Measurements from ENCODE around the gene FCHSD2. TPM values are rescaled to one million over a fixed set of nuclear protein-coding genes. Genes with fewer than 3 reads are reported as not detected.
"Not testable (repeated sequence)": the region's sequence is repeated elsewhere in the genome, so short reads cannot be mapped to it uniquely, and the experiment has no call there.

FCHSD2 gene
- total RNA-seq, 1 experiment from 2014 or later: 4.6 TPM

GRCh38 chr11:72984453-72985077, 157.6 kb downstream of the FCHSD2 start:
- no peak overlapping the region for H3K4me3 ChIP-seq (ENCODE audit: insufficient read depth, low read depth, low read length)
- H3K27me3 ChIP-seq (ENCODE audit: control insufficient read depth, insufficient read depth, low read length): no peaks in the 10 kb centered on the region
- no peak for DNase-seq
- H3K36me3 ChIP-seq (replicated peaks; ENCODE audit: control insufficient read depth, insufficient read depth, low read length): no peaks in the 10 kb centered on the region

DNA sequence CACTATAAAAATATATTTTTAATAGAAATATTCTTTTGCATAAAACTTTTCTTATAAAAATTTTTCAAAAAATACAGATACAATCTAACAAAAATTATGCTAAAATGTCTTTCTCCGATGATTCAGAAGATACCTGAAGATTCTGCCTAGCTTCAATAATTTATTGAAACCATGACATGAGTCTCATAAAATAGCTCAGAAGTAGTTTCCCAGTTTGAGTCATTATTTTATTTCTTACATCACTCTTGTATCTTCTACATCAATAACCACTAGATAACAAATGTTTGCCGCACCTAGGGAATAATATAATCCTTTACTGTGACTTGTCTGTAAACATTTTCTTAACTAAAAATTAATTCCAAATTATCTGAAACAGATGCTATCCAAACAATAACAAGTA, 158.6 kb downstream of the FCHSD2 start:
- DNase-seq: no peak
- Histone ChIP-seq H3K4me3 (ENCODE audit: insufficient read depth, low read depth, low read length) (no peak overlapping the region), H3K27me3 (ENCODE audit: control insufficient read depth, insufficient read depth, low read length) (no peaks in the 10 kb centered on the region), H3K36me3 (replicated peaks; ENCODE audit: control insufficient read depth, insufficient read depth, low read length) (no peaks in the 10 kb centered on the region)

DNA sequence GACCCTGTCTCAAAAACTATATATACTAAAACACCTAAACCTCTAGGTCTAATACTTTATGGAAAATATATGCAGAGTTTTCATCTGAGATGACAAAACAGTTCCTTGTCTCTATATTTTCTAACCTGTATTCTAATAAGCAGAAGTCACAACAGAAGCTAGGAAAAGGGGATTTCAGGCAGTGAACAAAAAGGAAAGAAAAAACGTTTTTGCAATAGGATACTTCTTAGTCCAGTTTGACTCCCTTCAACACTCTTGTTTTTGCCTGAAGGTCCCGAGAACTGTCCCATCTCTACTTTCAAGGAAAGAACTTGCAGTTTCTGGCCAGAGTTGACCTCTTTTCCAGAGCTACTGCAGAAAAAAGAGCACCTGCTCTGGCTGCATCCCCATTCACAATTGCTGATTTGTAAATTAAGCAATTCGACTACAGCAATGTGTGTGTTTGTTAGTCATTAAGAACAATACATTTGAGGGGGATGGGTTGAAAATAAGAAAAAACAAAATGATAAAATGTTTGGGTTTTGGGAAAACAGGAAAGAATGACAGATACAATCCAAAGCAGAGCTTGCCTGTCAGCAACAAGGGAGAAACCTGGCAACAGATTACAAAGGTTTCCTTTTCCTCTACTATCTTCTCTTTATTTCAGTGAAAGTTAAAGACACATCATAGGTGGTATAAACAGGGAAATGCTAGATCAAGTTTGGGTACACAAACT, 160.0 kb downstream of the FCHSD2 start:
- Histone ChIP-seq H3K36me3 (replicated peaks; ENCODE audit: control insufficient read depth, insufficient read depth, low read length) (no peaks in the 10 kb centered on the region), H3K4me3 (ENCODE audit: insufficient read depth, low read depth, low read length) (no peak overlapping the region), H3K27me3 (ENCODE audit: control insufficient read depth, insufficient read depth, low read length) (no peaks in the 10 kb centered on the region)
- no peak for DNase-seq

DNA sequence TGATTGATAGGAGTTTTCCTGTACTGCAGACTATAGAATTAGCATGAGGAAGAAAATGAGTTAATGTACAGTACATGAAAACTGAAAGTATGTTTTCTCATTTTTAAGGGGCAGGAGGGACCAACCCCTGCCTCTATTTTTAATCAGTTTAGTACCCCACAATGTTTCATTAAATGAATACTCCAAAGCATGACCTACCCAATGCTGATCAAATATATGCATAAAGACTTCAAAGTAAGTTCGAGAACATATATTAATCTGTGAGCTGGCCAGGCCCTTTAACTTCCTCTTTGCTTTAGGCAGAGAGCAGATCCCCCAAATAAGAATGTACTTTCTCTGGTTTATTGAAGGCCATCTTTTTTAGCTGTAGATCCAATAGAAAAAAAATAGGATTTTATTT, 161.0 kb downstream of the FCHSD2 start:
- no peak overlapping the region for H3K4me3 ChIP-seq (ENCODE audit: insufficient read depth, low read depth, low read length)
- no peak for DNase-seq
- no peaks in the 10 kb centered on the region for H3K36me3 ChIP-seq (replicated peaks; ENCODE audit: control insufficient read depth, insufficient read depth, low read length)
- H3K27me3 ChIP-seq (ENCODE audit: control insufficient read depth, insufficient read depth, low read length): no peaks in the 10 kb centered on the region

- H3K4me3 ChIP-seq (ENCODE audit: insufficient read depth, low read depth, low read length); H3K36me3 ChIP-seq (replicated peaks; ENCODE audit: control insufficient read depth, insufficient read depth, low read length): not testable (repeated sequence)
Observed at GRCh38 chr11:72977782-72978181, 164.3 kb downstream of the FCHSD2 start.

GRCh38 chr11:72976522-72976892, 165.6 kb downstream of the FCHSD2 start:
- H3K4me3 ChIP-seq (ENCODE audit: insufficient read depth, low read depth, low read length); DNase-seq; H3K36me3 ChIP-seq (replicated peaks; ENCODE audit: control insufficient read depth, insufficient read depth, low read length); H3K27me3 ChIP-seq (ENCODE audit: control insufficient read depth, insufficient read depth, low read length): not testable (repeated sequence)

More at GRCh38 chr11:72977782-72978181, 164.3 kb downstream of the FCHSD2 start:
- not testable (repeated sequence) for H3K27me3 ChIP-seq (ENCODE audit: control insufficient read depth, insufficient read depth, low read length); DNase-seq

DNA sequence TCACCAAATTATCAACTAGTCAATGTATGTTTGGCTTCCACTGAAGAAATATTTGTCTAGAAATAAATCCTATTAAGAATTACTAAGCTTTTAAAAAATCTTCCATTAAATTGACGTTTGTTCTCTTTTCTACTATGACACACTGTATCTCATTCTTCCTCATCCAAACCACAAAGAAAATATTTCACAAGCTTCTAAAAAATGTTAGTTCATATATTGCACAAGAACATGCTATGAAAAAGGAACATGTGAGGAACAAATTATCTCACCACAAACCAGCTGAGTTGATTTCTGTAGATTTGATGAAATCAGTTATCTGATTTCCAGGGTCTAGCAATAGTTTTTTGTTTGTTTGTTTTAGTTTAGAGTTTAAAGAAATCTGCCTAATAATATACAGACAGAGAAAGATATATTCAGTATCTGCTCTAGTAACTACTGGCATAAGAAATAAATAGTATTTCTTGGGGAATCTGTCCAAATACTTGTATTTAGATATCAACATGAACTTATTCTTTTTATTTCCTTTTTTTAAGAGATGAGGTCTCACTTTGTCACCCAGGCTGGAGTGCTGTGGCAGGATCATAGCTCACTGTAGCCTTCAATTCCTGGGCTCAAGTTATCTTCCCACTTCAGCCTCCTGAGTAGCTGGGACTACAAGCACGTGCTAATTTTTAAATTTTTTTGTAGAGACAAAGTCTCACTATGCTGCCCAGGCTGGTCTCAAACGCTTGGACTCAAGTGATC, 166.2 kb downstream of the FCHSD2 start:
- no peaks in the 10 kb centered on the region for H3K36me3 ChIP-seq (replicated peaks; ENCODE audit: control insufficient read depth, insufficient read depth, low read length)
- H3K27me3 ChIP-seq (ENCODE audit: control insufficient read depth, insufficient read depth, low read length): no peaks in the 10 kb centered on the region
- DNase-seq: no peak
- H3K4me3 ChIP-seq (ENCODE audit: insufficient read depth, low read depth, low read length): no peak overlapping the region

GRCh38 chr11:72974487-72975205, 167.5 kb downstream of the FCHSD2 start:
- Histone ChIP-seq H3K27me3 (ENCODE audit: control insufficient read depth, insufficient read depth, low read length) (no peaks in the 10 kb centered on the region), H3K36me3 (replicated peaks; ENCODE audit: control insufficient read depth, insufficient read depth, low read length) (no peaks in the 10 kb centered on the region)
- no peak for DNase-seq

GRCh38 chr11:72972496-72973128, 169.5 kb downstream of the FCHSD2 start:
- Histone ChIP-seq H3K4me3 (ENCODE audit: insufficient read depth, low read depth, low read length) (no peak overlapping the region), H3K36me3 (replicated peaks; ENCODE audit: control insufficient read depth, insufficient read depth, low read length) (no peaks in the 10 kb centered on the region), H3K27me3 (ENCODE audit: control insufficient read depth, insufficient read depth, low read length) (no peaks in the 10 kb centered on the region)
- no peak for DNase-seq

More at GRCh38 chr11:72974487-72975205, 167.5 kb downstream of the FCHSD2 start:
- no peak overlapping the region for H3K4me3 ChIP-seq (ENCODE audit: insufficient read depth, low read depth, low read length)

GRCh38 chr11:72971192-72971967, 170.7 kb downstream of the FCHSD2 start:
- Histone ChIP-seq H3K4me3 (ENCODE audit: insufficient read depth, low read depth, low read length) (no peak overlapping the region), H3K27me3 (ENCODE audit: control insufficient read depth, insufficient read depth, low read length) (no peaks in the 10 kb centered on the region), H3K36me3 (replicated peaks; ENCODE audit: control insufficient read depth, insufficient read depth, low read length) (no peaks in the 10 kb centered on the region)
- no peak for DNase-seq

- Histone ChIP-seq H3K4me3 (ENCODE audit: insufficient read depth, low read depth, low read length) (no peak overlapping the region), H3K36me3 (replicated peaks; ENCODE audit: control insufficient read depth, insufficient read depth, low read length) (no peaks in the 10 kb centered on the region), H3K27me3 (ENCODE audit: control insufficient read depth, insufficient read depth, low read length) (no peaks in the 10 kb centered on the region)
- no peak for DNase-seq
Observed at GRCh38 chr11:72970557-72971118, 171.5 kb downstream of the FCHSD2 start.

GRCh38 chr11:72969894-72970335, 172.2 kb downstream of the FCHSD2 start:
- no peaks in the 10 kb centered on the region for H3K27me3 ChIP-seq (ENCODE audit: control insufficient read depth, insufficient read depth, low read length)
- no peaks in the 10 kb centered on the region for H3K36me3 ChIP-seq (replicated peaks; ENCODE audit: control insufficient read depth, insufficient read depth, low read length)
- H3K4me3 ChIP-seq (ENCODE audit: insufficient read depth, low read depth, low read length): no peak overlapping the region
- no peak for DNase-seq

DNA sequence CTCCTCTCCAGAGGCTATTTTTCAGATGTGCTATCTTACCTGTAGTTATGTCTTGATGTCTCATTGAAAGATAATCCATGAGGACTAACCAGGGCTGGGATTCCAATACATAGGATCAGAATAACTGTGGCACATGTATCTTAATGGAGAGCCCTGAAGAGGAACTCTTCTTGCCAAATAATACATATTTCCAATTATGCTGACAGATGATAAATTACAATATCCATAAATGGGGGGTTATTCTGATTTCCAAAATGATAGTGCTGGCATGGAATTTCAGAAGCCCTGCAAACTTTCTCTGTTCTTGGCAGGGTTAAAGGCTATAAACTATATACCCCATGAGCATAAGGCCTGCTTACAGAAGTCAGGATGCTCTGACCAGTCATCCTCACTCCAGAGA, 173.7 kb downstream of the FCHSD2 start:
- Histone ChIP-seq H3K4me3 (ENCODE audit: insufficient read depth, low read depth, low read length) (no peak overlapping the region), H3K27me3 (ENCODE audit: control insufficient read depth, insufficient read depth, low read length) (no peaks in the 10 kb centered on the region), H3K36me3 (replicated peaks; ENCODE audit: control insufficient read depth, insufficient read depth, low read length) (no peaks in the 10 kb centered on the region)
- DNase-seq: no peak
